AG09319 (cell line): ENCODE measurements around the gene SPDYE3.
"Not testable (repeated sequence)": the region's sequence is repeated elsewhere in the genome, so short reads cannot be mapped to it uniquely, and the experiment has no call there.

Source experiments
- DNase-seq: peaks from one replicate; pipeline ENCODE4 v3.0.0-alpha.2; 2010; ENCODE audit warnings: low read depth; ENCODE audit errors: extremely low read depth
- CTCF ChIP-seq: IDR thresholded peaks from 2 replicates; pipeline ENCODE4 v1.5.1; 2011; ENCODE audit warnings: low read depth, mild to moderate bottlenecking, inconsistent platforms, low read length, moderate library complexity

SPDYE3 gene

DNA sequence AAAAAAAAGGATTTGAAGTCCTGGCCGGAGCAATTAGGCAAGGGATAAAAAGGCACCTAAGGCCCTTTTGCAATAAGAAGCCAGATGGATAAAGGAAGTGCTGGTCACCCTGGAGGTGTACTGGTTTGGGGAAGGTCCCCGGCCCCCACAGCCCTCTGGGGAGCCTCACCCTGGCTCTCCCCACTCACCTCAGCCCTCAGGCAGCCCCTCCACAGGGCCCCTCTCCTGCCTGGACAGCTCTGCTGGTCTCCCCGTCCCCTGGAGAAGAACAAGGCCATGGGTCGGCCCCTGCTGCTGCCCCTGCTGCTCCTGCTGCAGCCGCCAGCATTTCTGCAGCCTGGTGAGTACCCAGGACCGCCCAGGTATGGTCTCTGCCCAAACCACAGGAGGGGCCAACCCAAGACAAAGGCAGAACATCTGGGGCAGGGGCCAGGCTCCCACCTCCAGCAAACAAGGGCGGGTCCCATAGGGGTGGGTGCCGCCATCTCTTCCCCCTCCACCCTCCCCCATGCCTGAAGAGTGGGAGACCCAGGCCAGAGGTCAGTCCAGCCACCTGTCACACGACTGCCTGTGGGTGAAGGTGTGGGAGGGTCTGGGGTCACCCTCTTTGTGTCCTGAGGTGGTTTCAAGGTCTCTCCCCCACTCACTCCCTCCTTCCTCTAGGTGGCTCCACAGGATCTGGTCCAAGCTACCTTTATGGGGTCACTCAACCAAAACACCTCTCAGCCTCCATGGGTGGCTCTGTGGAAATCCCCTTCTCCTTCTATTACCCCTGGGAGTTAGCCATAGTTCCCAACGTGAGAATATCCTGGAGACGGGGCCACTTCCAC lies 50.7 kb downstream of the SPDYE3 start, which contains the start of gene PILRB:
TSS of gene PILRB (plus strand) at position 91 of the 830 bp plus-strand sequence. CDS start at position 277, 186 bp downstream.
- no peak for DNase-seq

DNA sequence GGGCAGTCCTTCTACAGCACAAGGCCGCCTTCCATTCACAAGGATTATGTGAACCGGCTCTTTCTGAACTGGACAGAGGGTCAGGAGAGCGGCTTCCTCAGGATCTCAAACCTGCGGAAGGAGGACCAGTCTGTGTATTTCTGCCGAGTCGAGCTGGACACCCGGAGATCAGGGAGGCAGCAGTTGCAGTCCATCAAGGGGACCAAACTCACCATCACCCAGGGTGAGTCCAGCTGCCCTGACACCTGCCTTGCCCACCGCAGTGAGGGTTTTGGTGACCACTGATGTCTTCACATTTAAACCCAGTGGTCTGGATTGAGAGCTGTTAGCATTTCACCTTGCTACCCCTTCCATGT lies 51.3 kb downstream of the SPDYE3 start:
- no peak for TF ChIP-seq CTCF
- DNase-seq = no peak

More for the DNA sequence above, 50.7 kb downstream of the SPDYE3 start, which contains the start of gene PILRB:
- no peak for TF ChIP-seq CTCF

DNA sequence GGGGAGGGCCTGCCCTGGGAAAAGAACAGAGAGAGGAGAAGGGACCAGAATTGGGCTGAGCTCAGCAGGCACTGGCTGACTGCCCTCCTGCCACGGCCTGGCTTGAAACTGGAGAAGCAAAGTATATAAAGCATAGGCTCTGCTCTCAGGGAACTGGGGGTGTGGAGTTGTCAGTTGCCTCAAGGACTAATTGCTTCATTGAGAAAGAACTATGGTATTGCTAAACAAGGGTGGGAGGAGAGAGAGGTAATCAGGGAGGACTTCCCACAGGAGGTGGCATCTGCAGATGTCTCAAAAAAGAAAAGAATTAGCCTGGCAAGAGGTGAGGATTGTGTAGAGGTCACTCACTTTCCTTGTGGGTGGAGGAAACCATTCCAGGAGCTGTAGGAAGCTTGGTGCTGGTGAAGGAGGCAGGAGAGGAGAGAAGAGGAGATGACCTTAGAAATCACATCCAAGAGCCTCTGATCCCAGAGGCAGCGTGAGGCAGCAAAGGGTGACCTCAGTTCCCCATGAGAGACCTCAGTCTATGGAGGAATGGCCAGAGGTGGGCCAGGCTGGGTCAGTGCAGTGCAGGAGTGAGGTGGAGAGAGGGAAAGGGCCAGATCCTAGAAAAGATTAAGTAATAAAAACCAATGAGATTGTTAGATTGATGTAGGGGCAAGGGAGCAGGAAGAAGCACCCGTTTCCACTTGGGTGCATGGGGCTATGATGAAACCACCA lies 52.8 kb downstream of the SPDYE3 start:
- TF ChIP-seq CTCF = no peak
- no peak for DNase-seq

DNA sequence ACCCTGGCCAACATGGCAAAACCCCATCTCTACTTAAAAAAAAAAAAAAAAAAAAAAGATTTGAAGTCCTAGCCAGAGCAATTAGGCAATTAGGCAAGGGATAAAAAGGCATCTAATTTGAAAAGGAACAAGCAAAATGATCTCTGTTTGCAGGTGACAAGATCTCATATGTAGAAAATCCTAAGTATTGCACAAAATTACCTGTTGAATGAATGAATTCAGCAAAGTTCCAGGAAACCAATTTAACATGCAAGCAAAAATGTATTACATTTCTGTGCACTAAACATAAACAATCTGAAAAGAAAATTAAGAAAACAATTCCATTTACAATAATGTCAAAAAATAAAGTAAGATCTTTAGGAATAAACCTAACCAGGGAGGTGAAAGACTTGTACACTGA lies 55.6 kb downstream of the SPDYE3 start:
- no peak for TF ChIP-seq CTCF
- DNase-seq = no peak

- DNase-seq = not testable (repeated sequence)
These were observed 56.3 kb downstream of the SPDYE3 start for GRCh38 chr7:100363797-100364196.

- no peak for TF ChIP-seq CTCF
- no peak for DNase-seq
These were observed 57.0 kb downstream of the SPDYE3 start for GRCh38 chr7:100364480-100364879.

DNA sequence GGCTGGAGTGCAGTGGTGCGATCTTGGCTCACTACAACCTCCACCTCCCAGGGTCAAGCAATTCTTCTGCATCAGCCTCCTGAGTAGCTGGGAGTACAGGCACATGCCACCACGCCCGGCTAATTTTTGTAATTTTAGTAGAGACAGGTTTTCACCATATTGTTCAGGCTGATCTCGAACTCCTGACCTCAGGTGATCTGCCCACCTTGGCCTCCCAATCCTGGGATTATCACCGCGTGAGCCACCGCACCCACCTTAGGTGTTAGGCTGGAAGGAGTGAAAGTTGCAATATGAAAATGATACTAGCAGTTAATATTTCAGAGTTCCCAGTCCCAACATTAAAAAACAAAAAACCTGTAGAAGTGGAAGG lies 58.5 kb downstream of the SPDYE3 start:
- not testable (repeated sequence) for DNase-seq

GRCh38 chr7:100366411-100367250 lies 59.1 kb downstream of the SPDYE3 start:
- TF ChIP-seq CTCF = no peak
- DNase-seq = no peak
